SJSA1 (cell line): ENCODE data around the gene RNF103. TPM values are rescaled to one million over a fixed set of nuclear protein-coding genes. Genes with fewer than 3 reads are reported as not detected.

Source experiments
- DNase-seq, 2 experiments: peaks; one replicate each; pipeline ENCODE4 v3.0.0-alpha.2; 2015 to 2020; ENCODE audit warnings: low spot score in 2 of 2, low read depth in 1 of 2
- H3K27ac ChIP-seq: fragments of 250-450 bp; sonication (Bioruptor Pico); 2 replicates; pipeline ENCODE4 v1.5.1; 2020; ENCODE audit warnings: mild to moderate bottlenecking, moderate library complexity
- H3K27me3 ChIP-seq: fragments of 250-450 bp; sonication (Bioruptor Pico); replicated peaks from 2 replicates; pipeline ENCODE4 v1.5.1; 2020; ENCODE audit warnings: mild to moderate bottlenecking, moderate library complexity
- H3K36me3 ChIP-seq: fragments of 250-450 bp; sonication (Bioruptor Pico); 2 replicates; pipeline ENCODE4 v1.5.1; 2020; ENCODE audit warnings: mild to moderate bottlenecking
- H3K4me1 ChIP-seq: fragments of 250-450 bp; sonication (Bioruptor Pico); replicated peaks from 2 replicates; pipeline ENCODE4 v1.6.1; 2021; ENCODE audit warnings: mild to moderate bottlenecking
- H3K4me3 ChIP-seq: fragments of 250-450 bp; sonication (Bioruptor Pico); 2 replicates; pipeline ENCODE4 v1.5.1; 2020; ENCODE audit warnings: mild to moderate bottlenecking
- H3K9me3 ChIP-seq: fragments of 250-450 bp; sonication (Bioruptor Pico); replicated peaks from 2 replicates; pipeline ENCODE4 v1.5.1; 2020; ENCODE audit warnings: mild to moderate bottlenecking
- total RNA-seq: library from RNA; depleted of rRNA; stranded (reverse); fragments of >200 nt; shearing (Covaris generic); gene quantifications from 2 replicates; pipeline ENCODE4 v1.2.3, GENCODE V29; 2014; rRNA removed

RNF103 gene
- total RNA-seq, 1 experiment from 2014 or later: 11.8 TPM

DNA sequence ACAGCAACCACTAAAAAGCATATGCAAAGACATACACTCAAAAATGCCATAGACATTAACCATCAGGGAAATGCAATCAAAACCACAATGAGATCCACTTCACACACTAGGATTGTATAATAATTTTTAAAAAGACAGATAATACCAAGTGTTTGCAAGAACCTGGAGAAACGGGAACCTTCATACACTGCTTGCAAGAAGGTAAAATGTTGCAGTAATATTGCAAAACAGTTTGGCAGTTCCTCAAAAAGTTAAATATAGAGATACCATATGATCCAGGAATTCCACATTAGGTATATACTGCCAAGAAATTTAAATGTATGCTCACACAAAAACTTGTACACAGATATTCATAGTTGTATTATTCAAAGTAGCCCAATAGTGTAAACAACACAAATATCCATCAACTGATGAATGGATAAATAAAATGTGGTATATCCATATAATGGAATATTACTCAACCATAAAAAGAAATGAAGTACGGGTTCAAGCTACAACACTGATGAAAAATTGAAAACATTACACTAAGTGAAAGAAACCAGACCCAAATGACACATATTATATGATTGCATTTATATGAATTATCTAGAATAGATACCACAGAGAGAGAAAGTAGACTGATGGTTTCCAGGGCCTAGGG, 45.7 kb downstream of the RNF103 start:
- Histone ChIP-seq H3K36me3 (no peaks in the 10 kb centered on the region), H3K27me3 (no peaks in the 10 kb centered on the region), H3K4me1 (no peaks in the 10 kb centered on the region), H3K4me3 (no peak overlapping the region), H3K27ac (no peak overlapping the region), H3K9me3 (no peaks in the 10 kb centered on the region)
- DNase-seq: no peak

GRCh38 chr2:86570059-86570458, 53.6 kb downstream of the RNF103 start:
- no peaks in the 10 kb centered on the region for H3K27me3 ChIP-seq
- no peak for DNase-seq
- no peaks in the 10 kb centered on the region for H3K36me3 ChIP-seq
- H3K27ac ChIP-seq: no peak overlapping the region
- H3K9me3 ChIP-seq: no peaks in the 10 kb centered on the region
- no peaks in the 10 kb centered on the region for H3K4me1 ChIP-seq
- H3K4me3 ChIP-seq: no peak overlapping the region

GRCh38 chr2:86566821-86567190, 56.9 kb downstream of the RNF103 start:
- H3K4me3 ChIP-seq: no peak overlapping the region
- DNase-seq: no peak
- peaks cover 10% of the 10 kb centered on the region for H3K4me1 ChIP-seq
- no peaks in the 10 kb centered on the region for H3K9me3 ChIP-seq
- no peak overlapping the region for H3K27ac ChIP-seq
- H3K36me3 ChIP-seq: peaks cover 9% of the 10 kb centered on the region
- no peaks in the 10 kb centered on the region for H3K27me3 ChIP-seq

- no peaks in the 10 kb centered on the region for H3K27me3 ChIP-seq
- H3K36me3 ChIP-seq: peaks cover 14% of the 10 kb centered on the region
- H3K9me3 ChIP-seq: no peaks in the 10 kb centered on the region
- H3K27ac ChIP-seq: no peak overlapping the region
- DNase-seq: no peak
- H3K4me1 ChIP-seq: peaks cover 11% of the 10 kb centered on the region
- no peak overlapping the region for H3K4me3 ChIP-seq
Observed at GRCh38 chr2:86566158-86566820, 57.4 kb downstream of the RNF103 start.

- no peak for DNase-seq
- Histone ChIP-seq H3K4me3 (peak overlapping the region; percentile 71), H3K27ac (peak overlapping the region; percentile 99), H3K27me3 (no peaks in the 10 kb centered on the region), H3K4me1 (peaks cover 11% of the 10 kb centered on the region), H3K36me3 (peaks cover 19% of the 10 kb centered on the region), H3K9me3 (no peaks in the 10 kb centered on the region)
Observed at GRCh38 chr2:86563650-86564061, 60.0 kb downstream of the RNF103 start.

- Histone ChIP-seq H3K4me3 (peak within 1 kb of the TSS; percentile 71), H3K36me3 (peaks cover 19% of the 10 kb centered on the region), H3K9me3 (no peaks in the 10 kb centered on the region), H3K4me1 (peaks cover 11% of the 10 kb centered on the region), H3K27ac (peak within 1 kb of the TSS; percentile 99), H3K27me3 (no peaks in the 10 kb centered on the region)
- peak; percentile 97 to 98 for DNase-seq
Observed at GRCh38 chr2:86562922-86563649, 60.6 kb downstream of the RNF103 start, which contains the start of gene CHMP3. TSS of gene CHMP3 (minus strand) at chr2:86563443. CDS start at chr2:86563348, 95 bp downstream.

DNA sequence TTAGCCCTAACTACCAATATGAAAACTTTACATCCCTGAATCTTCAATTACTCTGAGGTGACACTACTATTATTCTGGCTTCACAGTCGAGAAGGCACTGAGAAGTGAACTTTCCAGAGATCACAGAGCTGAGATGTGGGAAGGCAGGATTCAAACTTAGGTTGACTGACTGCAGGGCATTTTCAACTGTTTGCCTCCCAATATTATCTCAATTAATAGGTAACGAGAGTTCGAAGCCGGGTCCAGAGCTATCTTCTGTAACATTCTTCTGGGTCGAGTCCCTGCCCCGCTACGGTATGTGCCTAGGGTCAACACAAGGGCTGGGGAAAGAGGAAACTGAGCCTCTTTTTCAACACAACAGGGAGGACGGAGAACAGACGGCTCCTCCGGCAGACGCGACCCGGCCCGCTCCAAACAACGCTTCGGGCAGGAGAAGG, 61.2 kb downstream of the RNF103 start:
- H3K9me3 ChIP-seq: no peaks in the 10 kb centered on the region
- H3K27ac ChIP-seq: peak overlapping the region; percentile 99
- peaks cover 11% of the 10 kb centered on the region for H3K4me1 ChIP-seq
- DNase-seq: no peak
- peaks cover 19% of the 10 kb centered on the region for H3K36me3 ChIP-seq
- H3K4me3 ChIP-seq: peak overlapping the region; percentile 71
- H3K27me3 ChIP-seq: no peaks in the 10 kb centered on the region

DNA sequence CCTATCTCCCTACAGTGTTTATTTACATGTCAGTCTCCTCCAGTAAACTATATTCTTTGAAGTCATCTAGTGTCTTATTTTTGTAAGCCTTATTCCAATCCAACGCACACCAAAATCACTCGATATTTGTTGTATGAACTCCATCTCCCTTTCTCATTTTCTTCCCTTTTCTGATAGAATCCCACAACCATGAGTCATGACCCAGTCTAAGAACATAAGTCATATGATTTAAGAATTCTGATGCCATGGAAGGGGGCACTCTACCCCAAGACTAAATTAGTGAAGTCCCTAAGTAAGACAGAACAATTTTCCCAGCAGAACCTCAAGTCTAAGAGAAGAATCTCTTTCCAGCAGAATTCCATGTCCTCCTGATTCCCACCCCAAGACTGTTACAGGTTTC, 65.8 kb downstream of the RNF103 start:
- DNase-seq: no peak
- peaks cover 16% of the 10 kb centered on the region for H3K36me3 ChIP-seq
- no peak overlapping the region for H3K27ac ChIP-seq
- H3K27me3 ChIP-seq: no peaks in the 10 kb centered on the region
- peaks cover 7% of the 10 kb centered on the region for H3K4me1 ChIP-seq
- H3K9me3 ChIP-seq: no peaks in the 10 kb centered on the region
- H3K4me3 ChIP-seq: no peak overlapping the region

DNA sequence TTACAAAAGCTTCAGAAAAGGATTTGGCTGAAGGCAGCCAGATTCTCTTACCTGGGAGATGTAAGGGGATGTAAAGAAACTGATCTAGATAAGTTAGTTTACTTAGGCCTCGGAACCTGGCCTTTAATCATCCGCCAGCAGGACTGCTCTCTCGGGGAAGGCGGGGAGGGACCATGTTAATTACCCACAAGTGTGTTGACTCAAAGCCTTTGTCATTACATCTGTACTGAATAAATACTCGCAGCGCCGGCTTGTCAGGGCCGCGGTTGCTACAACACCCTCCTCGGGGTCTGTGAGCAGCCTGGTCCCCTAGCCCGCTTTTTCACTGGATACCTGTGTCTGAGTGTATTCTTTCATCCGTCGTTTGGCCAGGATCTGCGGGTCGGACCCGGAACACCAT, 67.2 kb downstream of the RNF103 start:
- peaks cover 11% of the 10 kb centered on the region; the same call in 1 of the 2 replicates for H3K36me3 ChIP-seq
- H3K27me3 ChIP-seq: no peaks in the 10 kb centered on the region
- no peak for DNase-seq
- H3K4me3 ChIP-seq: no peak overlapping the region
- no peaks in the 10 kb centered on the region; the same call in 1 of the 2 replicates for H3K4me1 ChIP-seq
- H3K9me3 ChIP-seq: no peaks in the 10 kb centered on the region
- no peak overlapping the region for H3K27ac ChIP-seq

Other genes starting within 250 kb of the RNF103 start
- gene KDM3A, start 182.5 kb downstream of the RNF103 start, total RNA-seq: 14.7 and 22.7 TPM in 2 replicates
- gene CHMP3, start 60.4 kb downstream of the RNF103 start, total RNA-seq: 86.3 and 130 TPM in 2 replicates
- 33.2 and 41.6 TPM in 2 replicates for gene RMND5A, start 96.4 kb upstream of the RNF103 start, total RNA-seq
- gene CD8A, start 167.0 kb upstream of the RNF103 start, total RNA-seq: not detected in 2 replicates
- gene CD8B, start 238.0 kb upstream of the RNF103 start, total RNA-seq: not detected in 2 replicates